GM21529 (cell line): Measurements from ENCODE around the gene LAMB1.

ENCODE experiments used
- ATAC-seq: cut with Tn5 transposase; IDR thresholded peaks from one replicate; pipeline ENCODE4 v1.9.1; 2021; ENCODE audit not compliant: unreplicated experiment

LAMB1 gene

GRCh38 chr7:108018668-108019067 lies 15.7 kb upstream of the LAMB1 start:
- ATAC-seq, result no peak

GRCh38 chr7:108017776-108018151 lies 14.8 kb upstream of the LAMB1 start:
- ATAC-seq, result no peak

DNA sequence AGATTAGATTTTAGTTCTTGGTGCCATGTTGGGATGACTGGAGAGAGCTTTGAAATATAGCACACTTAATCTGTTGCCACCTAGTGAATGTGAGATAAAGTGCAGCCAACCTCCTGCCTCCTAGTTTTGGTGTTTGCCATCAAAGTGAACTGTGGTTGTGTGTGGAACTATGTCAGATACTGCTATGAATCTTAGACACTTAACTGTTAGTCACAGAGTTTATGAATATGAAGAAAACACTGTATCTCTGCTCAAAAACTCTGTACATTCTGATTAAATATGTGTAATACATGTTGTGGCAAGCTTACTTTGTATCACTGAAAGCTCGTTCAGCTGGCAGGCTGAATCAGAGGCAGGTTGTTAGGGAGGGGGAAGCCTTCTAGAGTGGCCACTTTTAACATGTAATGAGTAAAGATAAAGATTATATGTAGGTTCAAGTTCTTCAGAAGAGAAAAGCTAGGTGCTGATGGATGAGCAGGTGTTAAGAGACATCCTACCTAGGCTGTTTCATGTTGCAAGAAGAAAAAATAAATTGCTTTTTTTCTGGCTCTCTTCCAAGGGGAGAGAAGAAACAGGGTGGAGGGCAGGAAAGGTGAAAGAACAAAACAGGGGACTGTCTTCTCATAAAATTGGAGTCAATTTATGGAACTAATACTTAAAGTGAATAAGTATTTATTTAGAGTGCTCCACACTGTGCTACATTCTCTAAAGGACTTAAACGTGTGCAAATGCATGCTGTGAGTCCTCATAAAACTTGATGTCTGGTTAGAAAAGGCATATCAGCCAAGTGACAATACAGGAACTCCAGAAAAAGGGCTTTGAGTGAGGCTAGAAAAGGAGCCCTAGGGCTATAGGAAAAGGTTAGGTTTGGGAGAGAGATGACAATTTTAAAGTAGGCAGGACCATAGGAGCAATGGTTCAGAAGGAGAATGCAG lies 14.1 kb upstream of the LAMB1 start:
- no peak for ATAC-seq

GRCh38 chr7:108015740-108016139 lies 12.8 kb upstream of the LAMB1 start:
- ATAC-seq, result no peak

DNA sequence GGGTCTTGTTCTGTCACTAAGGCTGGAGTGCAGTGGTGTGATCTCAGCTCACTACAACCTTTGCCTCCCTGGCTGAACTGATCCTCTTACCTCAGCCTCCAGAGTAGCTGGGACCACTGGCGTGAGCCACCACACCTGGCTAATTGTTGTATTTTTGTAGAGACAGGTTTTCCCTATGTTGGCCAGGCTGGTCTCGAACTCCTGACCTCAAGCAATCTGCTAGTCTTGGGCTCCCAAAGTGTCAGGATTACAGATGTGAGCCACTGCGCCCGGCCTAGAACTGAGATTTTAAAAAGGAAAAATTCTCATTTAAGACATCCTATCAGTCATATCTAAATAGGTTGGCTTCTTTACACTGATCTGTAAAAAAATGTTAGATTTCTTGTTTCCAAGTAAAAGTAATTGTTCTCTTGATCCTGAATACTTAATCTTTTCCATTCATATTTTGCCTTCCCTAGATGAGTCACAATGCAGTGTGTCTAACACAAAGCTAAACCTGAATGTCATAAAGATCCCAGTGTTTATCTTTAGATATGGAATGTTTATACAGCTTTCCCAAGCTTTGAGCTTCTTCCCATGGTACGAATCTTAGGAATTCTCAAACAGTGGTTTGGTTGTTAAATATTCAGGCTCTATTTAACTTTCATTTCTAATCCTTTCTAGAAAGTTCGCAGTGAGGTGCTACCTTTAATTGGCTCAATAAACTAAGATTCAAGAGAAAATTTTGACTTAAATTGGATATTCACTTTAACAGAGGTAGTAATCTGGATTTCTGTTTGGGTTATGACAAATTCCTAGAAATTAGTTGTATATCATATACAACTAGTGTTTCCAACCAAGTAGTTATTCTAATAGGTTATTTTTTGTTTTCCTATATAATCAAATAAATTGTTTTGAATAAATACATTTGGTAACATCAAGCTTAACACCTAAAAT lies 12.1 kb upstream of the LAMB1 start:
- ATAC-seq, result no peak

GRCh38 chr7:108014215-108014614 lies 11.3 kb upstream of the LAMB1 start:
- ATAC-seq, result no peak

- ATAC-seq, result no peak
Observed at GRCh38 chr7:108012499-108013430, 9.8 kb upstream of the LAMB1 start.

DNA sequence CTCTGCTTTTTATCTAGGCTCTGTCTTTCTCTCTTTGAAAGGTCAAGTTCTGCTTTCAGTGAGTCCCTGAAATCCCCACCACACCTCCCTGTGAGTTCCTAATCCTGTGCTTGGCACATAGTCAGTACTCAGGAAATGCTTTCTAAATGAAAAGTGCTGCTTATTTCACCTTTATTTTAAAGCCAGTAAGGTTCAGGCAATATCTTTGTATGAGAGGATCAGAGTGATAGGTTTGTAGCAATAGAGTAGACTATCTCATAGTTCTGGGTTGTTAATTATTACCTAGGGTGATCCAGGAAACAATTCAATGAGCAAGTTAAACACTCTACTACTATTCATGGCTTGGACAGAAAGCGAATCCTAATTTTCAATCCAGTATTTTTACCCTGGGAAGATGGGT lies 7.4 kb upstream of the LAMB1 start:
- ATAC-seq, result no peak

- no peak for ATAC-seq
Observed at GRCh38 chr7:108009873-108010272, 6.9 kb upstream of the LAMB1 start.

DNA sequence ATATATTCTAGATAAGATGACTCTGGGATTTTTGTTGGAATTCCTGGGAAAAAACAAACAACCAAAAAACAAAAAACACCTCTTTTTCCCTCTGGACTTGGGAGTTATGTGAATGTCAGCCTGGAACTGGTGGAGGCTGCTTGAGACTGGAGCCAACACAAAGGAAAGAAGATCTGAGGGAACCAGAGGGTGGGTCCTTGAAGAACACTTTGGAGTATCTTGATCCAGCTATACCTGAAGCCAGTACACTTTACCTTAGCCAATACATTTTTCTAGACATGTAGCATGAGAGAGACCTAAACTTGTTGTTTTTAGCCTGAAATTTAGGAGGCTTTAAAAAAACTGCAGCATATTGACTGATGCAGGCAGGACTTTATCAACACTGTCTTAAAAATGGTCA lies 5.9 kb upstream of the LAMB1 start:
- no peak for ATAC-seq

- ATAC-seq, result no peak
Observed at GRCh38 chr7:108008240-108008639, 5.3 kb upstream of the LAMB1 start.

GRCh38 chr7:108007762-108008161 lies 4.8 kb upstream of the LAMB1 start:
- ATAC-seq, result no peak

GRCh38 chr7:108007261-108007660 lies 4.3 kb upstream of the LAMB1 start:
- ATAC-seq, result no peak

GRCh38 chr7:108004220-108005142 lies 1.5 kb upstream of the LAMB1 start:
- ATAC-seq, result no peak

DNA sequence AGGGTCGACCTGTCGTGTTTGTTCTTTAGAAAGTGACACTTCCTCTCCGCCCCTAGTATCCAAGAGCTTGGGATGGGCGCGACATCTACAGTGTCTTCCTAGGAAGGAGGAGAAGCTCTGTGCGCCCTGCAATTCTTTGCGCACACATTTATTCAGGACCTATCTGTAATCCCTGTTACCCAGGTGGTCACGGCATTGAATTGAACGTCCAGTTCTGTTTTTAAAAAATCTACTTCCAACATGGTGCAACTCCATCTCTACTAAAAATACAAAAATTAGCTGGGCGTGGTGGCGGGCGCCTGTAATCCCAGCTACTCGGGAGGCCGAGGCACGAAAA lies 606 bp upstream of the LAMB1 start:
- no peak for ATAC-seq

DNA sequence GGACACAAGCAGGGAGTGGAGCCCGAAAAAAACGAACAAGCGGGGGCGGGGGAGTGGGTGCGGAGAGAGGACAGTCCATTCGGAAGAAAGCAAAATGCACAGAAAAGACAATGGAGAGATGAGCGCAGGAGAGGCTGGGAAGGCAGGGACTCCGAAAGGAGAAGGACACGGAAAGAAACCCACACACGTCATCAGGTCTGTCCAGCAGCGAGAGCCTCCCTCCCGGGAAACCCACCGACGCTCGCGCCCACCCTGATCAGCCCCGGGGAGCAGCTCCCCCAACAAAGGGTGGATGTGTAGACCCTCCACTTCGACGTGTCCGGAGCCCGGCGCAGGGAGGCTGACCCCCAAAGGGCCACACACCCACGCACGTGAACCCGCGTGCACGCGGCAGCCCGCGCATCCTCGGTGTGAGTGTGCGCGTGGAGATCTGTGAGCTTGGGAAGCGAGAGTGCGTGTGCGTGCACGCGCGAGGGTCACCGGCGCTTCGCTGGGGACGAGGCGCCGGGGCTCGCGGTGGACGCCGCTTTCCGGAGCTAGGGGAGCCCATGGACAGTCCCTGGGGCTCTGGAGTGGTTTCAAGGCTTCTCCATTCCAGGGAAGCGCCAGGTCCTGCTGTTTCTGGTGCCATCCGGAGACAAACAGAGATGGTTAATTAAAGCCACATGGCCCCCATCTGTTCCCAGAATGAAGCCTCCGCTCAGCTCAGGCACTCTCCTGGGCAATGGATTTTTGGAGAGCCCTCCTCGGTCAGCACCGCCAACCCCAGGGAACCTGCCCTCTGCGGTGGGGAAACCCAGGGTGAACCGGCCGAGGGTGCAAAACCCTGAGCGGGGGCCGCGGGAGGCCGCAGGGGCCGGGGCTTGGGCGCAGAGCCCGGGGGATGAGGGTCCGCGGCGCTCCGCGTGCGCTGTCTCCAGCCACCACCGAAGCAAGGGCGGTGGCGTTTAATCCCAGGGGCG lies 916 bp downstream of the LAMB1 start:
- no peak for ATAC-seq

- no peak for ATAC-seq
Observed at GRCh38 chr7:108000875-108001763, 1.8 kb downstream of the LAMB1 start.
